Cardiac fibroblast (primary cell): ENCODE measurements around the gene PARD3B.
A peak's percentile ranks its signal among the peaks of the same experiment; 100 is the strongest.

ENCODE experiments used
- DNase-seq, 2 donors: peaks; one replicate each; pipeline versions ENCODE4 v3.0.0 to v3.0.0-alpha.2; 2010; ENCODE audit warnings: low read depth in 2 of 2
- H3K4me3 ChIP-seq, 2 donors: replicated peaks in 1 of 2; 1 replicate in 1 of 2; 2 replicates in 1 of 2; pipeline ENCODE4 v1.5.1; 2011; ENCODE audit warnings: low read depth in 2 of 2, low read length in 2 of 2, mild to moderate bottlenecking in 2 of 2, moderate library complexity in 1 of 2
- CTCF ChIP-seq: IDR thresholded peaks from one replicate; pipeline ENCODE4 v1.5.1; 2011; ENCODE audit warnings: low read depth, mild to moderate bottlenecking, low read length, inconsistent platforms

The PARD3B gene

GRCh38 chr2:205293559-205293958 is 748.3 kb downstream of the PARD3B start:
- TF ChIP-seq CTCF, result no peak
- H3K4me3 ChIP-seq, result no peak overlapping the region

DNA sequence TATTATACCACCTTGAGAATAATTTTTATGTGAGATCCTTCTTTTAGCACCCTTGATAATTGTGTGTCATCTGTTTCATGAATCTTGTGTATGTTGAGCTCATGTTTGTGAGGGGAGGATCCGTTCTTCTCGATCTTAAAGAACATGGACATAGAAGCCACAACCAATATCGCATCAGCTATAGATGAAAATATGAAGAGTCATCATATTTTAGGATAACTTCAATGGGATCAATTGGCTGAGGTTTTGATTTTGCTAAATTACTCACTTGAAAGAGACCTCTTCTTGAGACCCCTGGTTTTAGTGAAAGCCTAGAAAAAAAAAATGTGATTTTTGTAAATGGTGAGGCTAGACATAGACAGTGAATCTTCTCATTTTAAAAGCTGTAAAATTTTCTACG is 751.7 kb downstream of the PARD3B start:
- no peak for DNase-seq
- TF ChIP-seq CTCF, result no peak

More at GRCh38 chr2:205293559-205293958, 748.3 kb downstream of the PARD3B start:
- DNase-seq, result no peak

GRCh38 chr2:205297368-205297767 is 752.1 kb downstream of the PARD3B start:
- no peak for TF ChIP-seq CTCF
- DNase-seq, result no peak
- no peak overlapping the region for H3K4me3 ChIP-seq

More for the DNA sequence above, 751.7 kb downstream of the PARD3B start:
- H3K4me3 ChIP-seq, result no peak overlapping the region

GRCh38 chr2:205297846-205298245 is 752.6 kb downstream of the PARD3B start:
- no peak for TF ChIP-seq CTCF
- DNase-seq, result no peak
- no peak overlapping the region for H3K4me3 ChIP-seq

DNA sequence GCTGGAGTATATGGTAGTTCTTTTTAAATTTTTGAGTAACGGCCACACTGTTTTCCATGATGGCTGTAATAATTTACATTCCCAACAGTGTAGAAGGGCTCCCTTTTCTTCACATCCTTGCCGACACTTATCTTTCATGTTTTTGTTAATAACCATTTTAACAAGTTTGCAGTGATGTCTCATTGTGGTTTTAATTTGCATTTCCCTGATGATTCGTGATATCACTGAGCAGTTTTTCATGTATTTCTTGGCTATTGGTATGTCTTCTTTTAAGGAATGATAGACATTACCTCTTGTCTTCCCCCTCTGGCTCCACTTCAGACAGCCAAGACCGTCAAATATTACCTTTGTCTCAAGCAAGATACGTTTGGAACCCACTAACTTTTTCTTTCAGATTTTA is 765.9 kb downstream of the PARD3B start:
- DNase-seq, result no peak
- no peak for TF ChIP-seq CTCF
- no peak overlapping the region for H3K4me3 ChIP-seq

GRCh38 chr2:205321231-205321630 is 776.0 kb downstream of the PARD3B start:
- H3K4me3 ChIP-seq, result no peak overlapping the region
- no peak for TF ChIP-seq CTCF
- peak; percentile 45 to 72 for DNase-seq

GRCh38 chr2:205323929-205324328 is 778.7 kb downstream of the PARD3B start:
- TF ChIP-seq CTCF, result peak; percentile 61
- DNase-seq, result peak; percentile 10 to 32
- H3K4me3 ChIP-seq, result no peak overlapping the region
